GM21381 (cell line): Measurements from ENCODE around the gene FLRT3.

Experiments used
- ATAC-seq: cut with Tn5 transposase; IDR thresholded peaks from one replicate; pipeline ENCODE4 v1.9.1; 2021; ENCODE audit warnings: mild to moderate bottlenecking, moderate library complexity; ENCODE audit not compliant: unreplicated experiment

Gene FLRT3

GRCh38 chr20:14337400-14338171 is at the start of gene FLRT3:
FLRT3 (minus strand) TSS chr20:14337612; CDS start chr20:14327506, 10,106 bp downstream.
- peak; percentile 99 for ATAC-seq

- no peak for ATAC-seq
Measured at GRCh38 chr20:14386726-14387125, 49.3 kb upstream of the FLRT3 start.

- ATAC-seq, result no peak
Measured at GRCh38 chr20:14385176-14385740, 47.8 kb upstream of the FLRT3 start.

GRCh38 chr20:14384416-14385175 is 47.2 kb upstream of the FLRT3 start:
- ATAC-seq, result no peak

- no peak for ATAC-seq
Measured at GRCh38 chr20:14383335-14383734, 45.9 kb upstream of the FLRT3 start.

- ATAC-seq, result no peak
Measured at GRCh38 chr20:14378326-14378725, 40.9 kb upstream of the FLRT3 start.

- no peak for ATAC-seq
Measured at GRCh38 chr20:14375416-14375985, 38.1 kb upstream of the FLRT3 start.

GRCh38 chr20:14374196-14374595 is 36.8 kb upstream of the FLRT3 start:
- no peak for ATAC-seq

GRCh38 chr20:14361509-14362345 is 24.3 kb upstream of the FLRT3 start:
- ATAC-seq, result no peak

GRCh38 chr20:14360416-14360815 is 23.0 kb upstream of the FLRT3 start:
- ATAC-seq, result no peak

- ATAC-seq, result no peak
Measured at GRCh38 chr20:14355791-14356190, 18.4 kb upstream of the FLRT3 start.

GRCh38 chr20:14344746-14345145 is 7.3 kb upstream of the FLRT3 start:
- ATAC-seq, result no peak

- no peak for ATAC-seq
Measured at GRCh38 chr20:14343491-14344065, 6.2 kb upstream of the FLRT3 start.

GRCh38 chr20:14342918-14343317 is 5.5 kb upstream of the FLRT3 start:
- ATAC-seq, result no peak

- ATAC-seq, result no peak
Measured at GRCh38 chr20:14341801-14342200, 4.4 kb upstream of the FLRT3 start.

- no peak for ATAC-seq
Measured at GRCh38 chr20:14336686-14337085, 726 bp downstream of the FLRT3 start.

GRCh38 chr20:14335052-14335451 is 2.4 kb downstream of the FLRT3 start:
- ATAC-seq, result no peak

- no peak for ATAC-seq
Measured at GRCh38 chr20:14334306-14334930, 3.0 kb downstream of the FLRT3 start.

GRCh38 chr20:14333721-14334120 is 3.7 kb downstream of the FLRT3 start:
- no peak for ATAC-seq

- no peak for ATAC-seq
Measured at GRCh38 chr20:14332866-14333265, 4.5 kb downstream of the FLRT3 start.
